Measurements from ENCODE around the gene LRP8.
A peak's percentile ranks its signal among the peaks of the same experiment; 100 is the strongest.

The LRP8 gene

DNA sequence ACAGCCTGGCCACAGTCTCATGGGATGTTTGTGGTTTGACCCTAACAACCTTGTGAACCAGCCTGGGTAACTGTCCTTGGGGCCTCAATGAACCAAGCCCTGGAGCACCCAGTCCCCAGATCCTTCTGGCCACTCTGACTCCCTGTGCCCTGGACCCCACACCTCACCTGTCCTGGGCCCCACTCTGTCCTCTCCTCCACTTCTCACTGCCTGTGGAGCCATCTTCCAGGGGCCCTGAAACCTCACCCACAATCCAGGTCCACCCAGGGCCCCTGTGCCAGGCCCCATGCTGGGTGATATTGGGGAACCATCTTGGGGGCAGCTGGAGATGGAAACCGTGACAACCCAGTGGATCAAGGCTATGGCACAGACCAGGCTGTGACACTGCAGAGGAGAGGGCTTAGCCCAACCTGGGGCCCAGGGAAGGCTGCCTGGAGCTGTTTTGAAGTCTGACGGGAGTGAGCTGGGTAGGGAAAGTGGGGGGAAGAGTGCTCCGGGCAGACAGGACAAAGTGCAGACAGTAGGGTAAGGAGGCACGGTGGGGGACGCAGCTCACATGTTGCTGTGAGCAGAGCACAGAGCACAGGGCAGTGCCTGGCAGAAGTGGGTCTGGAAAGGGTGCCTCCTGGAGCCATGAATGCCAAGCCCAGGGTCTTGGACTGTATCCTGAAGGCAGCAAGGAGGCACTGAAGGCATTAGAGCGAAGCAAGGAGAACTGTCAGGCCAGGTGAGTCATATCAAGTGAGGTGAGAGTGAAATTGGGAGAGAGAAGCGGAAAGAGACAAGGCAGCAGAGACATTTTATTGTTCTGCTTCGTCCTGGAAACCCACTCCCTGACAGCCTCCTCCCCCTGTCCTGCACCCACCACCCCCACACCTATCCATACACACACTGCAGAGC, 12.1 kb upstream of the LRP8 start:
- DNase-seq, result no peak

DNA sequence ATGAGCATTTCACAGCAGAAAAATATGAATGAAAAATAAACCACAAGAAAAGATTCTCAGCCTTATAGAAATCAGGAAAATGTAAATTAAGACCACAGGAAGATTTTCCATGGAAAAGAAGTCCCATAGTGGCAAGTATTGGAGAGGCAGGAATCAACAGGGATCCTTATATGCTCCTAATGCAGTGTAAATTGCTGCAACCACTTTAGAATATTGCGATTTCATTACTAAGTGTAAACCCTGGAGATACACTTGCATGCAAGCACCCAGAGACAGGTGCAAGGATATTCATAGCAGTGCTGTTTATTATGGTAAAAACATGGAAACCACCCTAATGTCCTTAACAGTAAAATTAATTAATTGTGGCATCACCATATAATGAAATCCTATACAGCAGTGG, 10.6 kb upstream of the LRP8 start:
- no peak for DNase-seq

DNA sequence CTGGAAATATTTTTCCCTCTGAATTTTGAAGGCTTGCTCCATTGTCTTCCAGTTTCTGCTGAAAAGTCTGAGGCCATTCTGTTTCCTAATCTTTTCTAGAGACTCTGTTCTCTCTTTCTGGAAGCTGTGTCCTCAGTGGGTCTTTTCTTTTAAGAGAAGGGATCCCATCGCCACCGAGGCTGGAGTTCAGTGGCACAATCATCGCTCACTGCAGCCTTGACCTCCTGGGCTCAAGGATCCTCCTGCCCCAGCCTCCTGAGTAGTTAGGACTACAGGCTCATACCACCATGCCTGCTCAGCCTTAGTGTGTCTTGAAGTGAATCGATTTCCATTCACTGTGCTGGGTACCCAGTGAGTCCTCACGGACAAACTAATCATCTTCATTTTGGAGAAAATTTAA, 9.6 kb upstream of the LRP8 start:
- no peak for DNase-seq

DNA sequence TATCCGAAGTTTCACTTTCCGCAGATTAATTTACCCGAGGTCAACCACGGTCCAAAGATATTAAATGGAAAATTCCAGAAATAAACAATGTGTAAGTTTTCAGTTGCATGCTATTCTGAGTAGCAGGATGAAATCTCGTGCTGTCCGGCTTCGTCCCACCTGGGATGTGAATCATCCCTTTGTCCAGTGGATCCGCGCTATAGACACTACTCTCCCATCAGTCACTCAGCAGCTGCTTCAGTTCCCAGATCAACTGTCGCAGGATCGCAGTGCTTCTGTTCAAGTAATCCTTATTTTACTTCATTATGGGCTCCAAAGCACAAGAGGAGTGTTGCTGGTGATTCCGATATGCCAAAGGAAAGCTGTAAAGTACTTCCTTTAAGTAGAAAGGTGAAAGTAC, 8.3 kb upstream of the LRP8 start:
- no peak for DNase-seq

DNA sequence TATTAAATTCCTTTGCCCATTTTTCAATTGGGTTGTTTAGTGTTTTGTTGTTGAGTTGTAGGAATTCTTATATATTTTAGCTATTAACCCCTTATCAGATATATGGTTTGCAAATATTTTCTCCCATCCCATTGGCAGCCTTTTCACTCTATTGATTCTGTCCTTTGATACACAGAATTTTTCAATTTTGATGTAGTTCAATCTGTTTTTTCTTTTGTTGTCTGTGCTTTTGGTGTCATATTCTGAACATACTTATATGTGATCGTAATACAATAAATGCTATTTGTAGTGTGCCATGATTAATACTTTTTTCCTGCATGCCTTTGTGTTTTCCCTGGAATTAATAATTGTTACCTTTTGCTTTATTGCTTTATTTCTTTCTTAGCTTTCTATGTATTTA, 7.8 kb upstream of the LRP8 start:
- DNase-seq, result no peak

DNA sequence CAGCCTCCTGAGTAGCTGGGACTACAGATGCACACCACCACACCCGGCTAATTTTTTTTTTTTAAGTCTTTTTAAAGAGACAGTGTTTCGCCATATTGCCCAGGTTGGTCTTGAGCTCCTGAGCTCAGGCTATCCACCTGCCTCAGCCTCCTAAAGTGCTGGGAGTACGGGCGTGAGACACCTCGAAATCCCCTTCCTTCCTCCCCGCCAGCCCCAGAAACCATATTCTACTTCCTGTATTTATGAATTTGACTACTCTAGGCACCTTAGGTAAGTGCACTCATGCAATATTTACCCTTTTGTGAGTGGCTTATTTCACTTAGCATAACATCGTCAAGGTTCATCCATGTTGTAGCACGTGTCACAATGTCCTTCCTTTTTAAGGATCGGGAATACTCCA, 6.9 kb upstream of the LRP8 start:
- no peak for DNase-seq

DNA sequence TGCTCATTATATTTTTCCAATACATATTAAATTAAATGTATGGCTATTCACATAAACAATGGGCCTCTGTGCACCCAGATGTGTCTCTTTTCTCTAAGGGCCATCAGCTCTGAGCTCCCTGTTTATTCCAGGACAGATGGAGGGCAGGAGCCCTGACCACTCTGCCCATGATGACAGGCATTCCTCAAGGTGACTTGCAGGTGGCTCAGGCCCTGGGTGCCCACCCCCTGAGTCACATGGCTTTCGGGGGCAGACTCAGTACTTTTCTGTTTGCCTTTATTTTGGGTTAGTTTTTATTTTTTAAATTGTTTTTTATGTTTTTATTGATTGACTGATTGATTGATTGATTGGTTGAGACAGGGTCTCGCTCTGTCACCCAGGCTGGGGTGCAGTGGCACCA, 6.4 kb upstream of the LRP8 start:
- DNase-seq, result no peak

DNA sequence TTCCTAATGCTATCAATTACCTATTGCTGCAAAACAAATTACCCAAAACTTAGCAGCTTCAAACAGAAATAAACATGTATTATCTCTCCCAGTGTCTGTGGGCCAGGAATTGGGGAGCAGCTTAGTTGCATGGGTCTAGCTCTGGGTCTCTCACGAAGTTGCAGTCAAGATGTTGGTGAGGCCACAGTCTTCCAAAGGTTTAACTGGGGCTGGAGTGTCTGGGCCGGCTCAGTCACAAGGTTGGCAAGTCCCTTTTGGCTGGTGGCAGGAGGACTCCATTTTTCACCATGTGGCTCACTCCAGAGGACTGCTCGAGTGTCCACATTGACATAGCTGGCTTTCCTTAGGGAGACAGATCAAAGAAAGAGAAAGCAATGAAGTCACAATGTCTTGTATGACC, 5.0 kb upstream of the LRP8 start:
- no peak for DNase-seq

DNA sequence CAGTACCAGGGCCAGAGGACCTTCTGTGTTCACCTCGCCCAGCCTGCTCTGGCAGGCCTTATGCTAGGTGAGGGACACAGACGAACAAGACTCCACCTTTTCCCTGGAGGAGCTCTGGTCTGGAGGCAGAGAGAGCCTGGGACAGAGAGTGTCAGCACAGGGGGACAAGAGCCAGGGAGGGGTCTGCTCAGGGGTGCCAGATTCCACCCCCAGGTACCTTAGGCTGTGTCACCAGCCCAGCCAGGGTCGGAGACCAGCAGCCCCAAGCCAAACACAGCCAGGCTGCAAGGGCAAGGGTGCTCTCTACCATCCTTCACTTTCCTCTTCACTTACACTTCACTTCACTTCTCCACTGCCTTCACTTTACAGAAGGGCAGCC, 4.3 kb upstream of the LRP8 start:
- no peak for DNase-seq

DNA sequence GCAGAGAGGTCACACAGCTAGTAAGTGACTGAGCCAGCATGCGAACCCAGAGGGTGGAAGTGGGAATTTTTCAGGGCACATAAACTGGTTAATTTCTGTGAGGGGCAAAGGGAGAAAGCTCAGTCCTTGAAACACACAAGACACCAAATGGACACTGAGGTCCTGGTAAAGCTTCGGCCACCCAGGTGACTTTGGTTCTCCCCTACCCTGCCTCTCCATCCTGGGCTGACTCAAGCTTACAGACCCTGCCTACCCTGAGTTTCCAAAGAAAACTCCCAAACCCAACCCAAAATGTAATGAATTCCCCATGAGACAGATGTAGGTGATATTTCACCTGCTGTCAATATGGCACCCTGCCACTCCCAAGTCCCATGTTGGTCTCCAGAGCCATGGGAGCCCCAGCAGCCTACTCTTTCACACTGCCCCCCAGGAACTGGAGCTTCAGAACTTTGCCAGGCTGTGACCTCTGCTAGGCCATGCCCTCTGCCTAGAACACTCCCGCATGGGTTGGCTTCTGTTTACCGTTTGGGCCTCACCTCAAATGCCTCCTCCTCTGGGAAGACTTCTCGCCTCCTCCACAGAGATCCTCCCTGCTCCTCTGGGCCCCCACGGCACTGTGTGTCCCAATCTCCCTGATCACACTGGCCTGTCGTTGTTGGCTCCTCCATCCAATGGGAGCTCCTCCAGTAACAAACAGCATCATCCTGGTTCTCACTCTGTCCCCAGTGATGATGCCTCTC, 3.7 kb upstream of the LRP8 start:
- no peak for DNase-seq

DNA sequence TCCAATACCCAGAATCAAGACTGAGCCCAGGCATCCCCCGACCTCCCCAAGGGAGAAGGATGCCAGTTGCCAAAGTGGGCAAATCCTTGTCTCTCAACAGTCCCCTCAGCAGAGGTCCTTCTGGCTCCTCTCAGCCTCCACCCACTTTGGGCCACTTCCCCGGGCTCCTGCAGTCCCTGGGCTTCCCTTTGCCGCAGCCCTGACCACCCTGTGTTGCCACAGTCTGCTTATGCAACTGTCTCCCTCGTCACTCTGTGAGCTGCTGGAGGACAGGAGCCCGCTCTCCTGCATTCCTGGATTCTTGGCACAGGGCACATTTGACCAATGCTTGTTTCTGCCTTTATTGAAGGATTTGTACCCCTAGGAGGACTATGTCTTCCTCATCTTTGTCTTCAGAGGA, 2.9 kb upstream of the LRP8 start:
- DNase-seq, result no peak

DNA sequence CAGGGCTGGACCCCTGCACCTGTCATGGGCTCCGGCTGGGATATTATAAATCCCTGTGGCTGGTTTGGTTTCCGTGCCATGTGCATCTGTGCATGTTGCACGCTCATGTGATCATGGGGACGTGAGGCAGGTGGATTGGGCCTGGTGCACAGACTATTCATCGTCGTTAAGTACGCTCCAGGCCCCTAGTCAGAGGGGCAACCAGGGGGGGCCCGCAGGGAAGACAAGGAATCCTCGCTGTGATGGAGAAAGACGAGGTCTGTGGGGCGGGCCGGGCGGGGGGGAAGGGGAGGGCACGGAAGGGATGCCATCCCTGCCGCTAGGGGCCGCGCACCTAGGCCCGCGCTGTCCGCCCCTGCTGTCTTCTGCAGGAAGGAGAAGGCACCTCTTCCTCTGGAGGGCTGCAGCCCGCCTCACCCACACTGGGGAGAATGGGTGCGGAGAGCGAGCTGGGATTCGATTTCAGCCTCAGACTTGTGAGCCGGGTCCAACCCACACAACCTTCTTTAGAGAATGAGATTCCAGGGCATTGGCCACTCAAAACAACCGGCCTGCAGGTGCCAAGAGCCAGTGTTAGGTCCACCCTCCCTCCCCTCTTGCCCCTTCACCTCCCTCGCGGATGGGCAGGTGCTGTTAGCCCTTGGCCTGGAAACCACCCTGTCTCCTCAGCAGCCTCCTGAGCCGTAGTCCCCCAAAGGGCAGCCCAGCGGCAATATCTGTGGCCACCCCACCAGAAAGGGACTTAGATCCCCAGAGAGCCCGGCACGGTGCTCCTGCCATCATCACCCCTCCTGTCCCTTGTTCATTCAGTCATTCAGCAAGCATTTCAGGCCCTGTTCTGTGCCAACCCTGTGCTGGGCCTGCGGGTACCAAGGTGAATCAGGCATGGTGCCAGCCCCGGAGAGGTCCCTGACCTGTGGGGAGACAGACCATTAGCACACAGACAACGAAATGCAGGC, 950 bp upstream of the LRP8 start:
- DNase-seq, result no peak

DNA sequence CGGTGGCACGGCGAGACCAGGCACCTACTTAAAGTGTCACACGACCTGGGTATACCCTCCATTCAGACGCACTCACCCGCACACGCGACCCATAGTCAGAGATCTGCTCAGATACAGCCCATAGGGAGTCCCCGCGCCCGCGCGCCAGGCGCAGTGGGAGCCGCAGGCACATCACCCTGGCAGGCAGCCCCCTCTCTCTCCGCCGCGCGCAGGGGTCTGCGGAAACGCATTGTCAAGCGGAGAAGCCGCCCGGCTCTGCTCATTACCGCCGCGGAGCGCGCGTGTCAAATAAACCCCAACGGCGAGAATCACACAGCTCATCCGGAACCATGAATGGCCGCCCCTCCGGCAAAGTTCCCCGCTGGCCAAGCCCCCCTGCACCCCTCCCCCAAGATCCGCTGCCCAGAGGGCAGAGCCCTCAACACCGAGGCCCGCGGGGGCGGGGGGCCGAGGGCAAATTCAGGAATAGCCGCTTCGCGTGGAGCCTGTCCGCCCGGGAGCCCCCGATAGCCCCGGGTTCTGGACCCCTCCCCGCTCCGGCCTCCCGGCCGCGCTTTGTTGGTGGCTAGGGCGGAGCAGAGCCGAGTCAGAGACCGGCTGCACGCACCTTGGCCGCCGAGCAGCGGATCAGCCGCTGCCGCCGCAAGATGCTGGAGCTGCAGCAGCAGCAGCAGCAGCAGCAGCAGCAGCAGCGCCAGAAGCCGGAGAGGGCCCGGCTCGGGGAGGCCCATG, 522 bp downstream of the LRP8 start:
- peak; percentile 66 for DNase-seq

DNA sequence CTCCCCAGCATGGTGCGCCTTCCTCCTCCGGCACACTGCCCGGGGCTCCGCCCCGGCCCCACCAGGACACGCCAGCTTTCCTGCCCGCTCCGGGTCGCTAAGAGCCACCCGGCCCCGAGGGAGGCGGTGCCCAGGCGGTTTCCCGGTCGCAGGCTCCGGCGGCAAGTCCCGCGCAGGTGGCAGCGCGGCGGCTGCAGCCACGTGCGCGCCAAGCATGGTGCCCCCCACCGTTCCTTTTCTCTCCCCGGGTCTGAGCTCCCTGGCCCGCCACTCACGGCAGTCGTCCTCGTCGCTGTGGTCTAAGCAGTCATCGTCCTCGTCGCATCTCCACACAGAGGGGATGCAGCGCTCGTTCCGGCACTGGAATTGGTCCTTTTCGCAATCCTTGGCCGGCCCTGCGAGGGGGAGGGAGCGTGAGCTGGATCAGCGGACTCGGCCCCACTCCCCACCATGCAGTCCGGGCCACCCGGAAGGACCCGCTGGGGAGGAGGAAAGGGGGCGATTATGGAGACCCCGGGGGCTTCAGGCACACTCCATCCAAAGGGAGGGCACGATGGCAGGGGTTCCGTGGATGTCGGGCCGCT, 1.2 kb downstream of the LRP8 start:
- peak; percentile 68 for DNase-seq

DNA sequence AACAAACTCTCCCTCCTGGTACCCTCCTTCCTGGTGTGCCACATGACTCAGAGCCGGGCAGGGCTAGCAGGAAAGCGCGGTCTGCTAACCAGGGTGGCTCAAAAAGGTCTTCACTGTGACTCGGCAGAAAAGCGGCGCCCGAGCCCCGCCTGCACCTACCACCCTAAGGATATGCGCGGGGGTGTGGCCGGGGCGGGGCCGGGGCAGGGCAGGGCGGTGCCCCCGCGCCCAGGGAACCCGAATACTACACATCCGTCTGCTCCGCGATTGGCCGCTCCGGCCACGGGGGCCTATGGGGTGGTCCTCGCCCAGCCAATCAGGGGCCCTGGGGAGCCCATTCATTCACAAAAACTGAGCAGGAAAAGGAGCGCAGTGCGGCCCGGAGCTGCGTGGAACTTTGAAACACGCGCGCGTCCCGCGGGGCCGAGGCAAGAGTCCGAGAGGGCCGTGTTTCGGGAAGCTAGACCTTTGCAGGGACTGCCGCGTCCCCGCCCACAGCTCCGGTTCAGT, 1.7 kb downstream of the LRP8 start:
- DNase-seq, result peak; percentile 98

DNA sequence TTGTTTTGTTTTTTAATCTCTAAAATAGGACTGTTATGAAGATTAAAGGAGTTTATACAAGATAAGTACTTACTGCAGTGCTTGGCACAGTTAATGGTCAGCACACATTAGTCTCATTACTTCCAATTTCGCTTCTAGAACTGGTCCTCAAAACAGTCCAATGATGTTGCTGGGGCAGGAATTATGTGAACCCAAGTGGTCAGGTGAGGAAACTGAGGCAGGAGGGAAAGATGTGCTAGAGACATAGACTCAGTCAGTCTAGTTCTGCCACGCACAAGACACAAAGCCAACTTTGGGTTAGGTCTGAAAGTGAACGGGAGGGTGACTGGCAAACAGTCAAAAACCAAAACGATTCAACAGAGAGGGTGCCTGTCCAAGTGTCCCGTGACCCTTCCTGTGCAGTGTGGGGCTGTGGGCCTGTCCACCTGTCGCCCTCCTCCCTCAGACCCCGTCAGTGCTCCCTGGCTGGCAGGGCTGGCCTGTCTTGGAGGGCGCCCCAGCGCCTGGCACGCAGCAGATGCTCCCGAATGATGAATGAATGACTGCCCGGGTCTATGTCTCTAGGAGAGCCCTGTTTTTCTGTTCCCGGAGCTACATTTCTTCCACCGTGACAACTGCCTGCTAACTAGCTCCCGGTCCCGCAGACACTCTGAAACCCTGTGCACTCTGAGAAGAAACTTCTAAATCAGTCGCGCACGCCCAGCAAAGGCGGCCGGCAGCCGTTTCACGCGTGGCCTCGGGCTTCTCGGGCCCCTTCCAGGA, 2.4 kb downstream of the LRP8 start:
- no peak for DNase-seq

DNA sequence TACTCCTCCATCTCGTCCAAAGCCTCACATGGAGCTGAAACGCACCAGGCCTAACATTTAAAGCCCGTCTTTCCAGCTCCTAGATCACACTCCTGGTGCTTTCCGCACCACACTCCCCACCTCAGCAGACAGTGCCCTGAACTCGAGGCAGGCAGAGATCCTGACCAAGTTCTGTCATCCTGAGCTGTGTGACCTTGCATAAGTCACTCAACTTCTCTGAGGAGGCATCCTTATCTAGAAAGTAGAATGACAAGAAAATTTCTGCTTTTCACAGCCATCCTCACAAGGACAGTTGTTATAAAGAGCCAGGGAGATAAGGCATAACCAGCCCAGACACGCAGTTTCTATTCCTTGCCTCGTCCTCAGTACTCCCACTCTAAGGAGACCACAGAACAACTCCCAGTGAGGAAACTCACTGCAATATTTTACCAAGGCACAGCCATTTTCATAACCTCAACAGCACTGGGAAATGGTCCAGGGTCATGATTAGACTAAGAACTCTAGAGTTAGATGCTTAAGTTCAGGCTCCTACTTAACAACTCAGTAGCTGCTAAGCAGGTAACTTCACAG, 3.1 kb downstream of the LRP8 start:
- peak; percentile 88 for DNase-seq

DNA sequence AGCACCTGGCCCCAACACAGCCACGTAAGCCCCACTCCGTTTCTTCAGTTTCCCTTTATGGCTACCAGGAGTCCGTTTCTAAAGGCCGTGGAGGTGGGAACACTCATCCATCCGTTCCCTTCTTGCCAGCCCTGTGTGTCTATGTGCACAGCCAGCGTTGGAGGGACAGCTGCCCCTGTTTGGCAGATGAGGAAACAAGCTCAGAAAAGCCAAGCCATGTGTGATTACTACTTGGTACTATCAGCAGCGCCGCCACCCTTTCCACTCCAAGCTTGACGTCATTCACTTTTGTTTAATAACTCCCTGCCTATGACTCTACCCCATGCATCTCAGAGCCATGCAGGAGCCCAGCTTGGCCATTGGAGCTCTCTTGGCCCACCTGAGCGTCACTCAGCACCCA, 3.5 kb downstream of the LRP8 start:
- DNase-seq, result no peak

DNA sequence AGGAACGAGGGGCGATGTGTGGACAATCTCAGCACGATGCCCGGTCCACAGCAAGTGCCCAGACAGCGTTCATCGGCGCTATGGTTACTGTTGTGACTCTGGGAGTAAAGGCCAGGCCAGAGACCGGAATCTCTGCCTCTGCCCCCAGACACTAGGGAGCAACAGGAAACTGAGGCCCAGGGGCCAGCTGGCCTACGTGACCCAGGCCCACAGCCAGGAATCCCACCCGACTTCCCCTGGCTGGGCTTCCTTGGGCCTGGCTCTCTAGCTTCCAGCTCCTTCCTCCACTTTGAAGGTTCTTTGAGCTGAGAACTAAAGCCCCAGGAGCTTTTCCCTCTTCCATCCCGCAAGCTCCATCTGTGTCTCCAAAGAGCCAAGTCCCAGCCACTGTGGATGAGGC, 4.6 kb downstream of the LRP8 start:
- DNase-seq, result no peak

DNA sequence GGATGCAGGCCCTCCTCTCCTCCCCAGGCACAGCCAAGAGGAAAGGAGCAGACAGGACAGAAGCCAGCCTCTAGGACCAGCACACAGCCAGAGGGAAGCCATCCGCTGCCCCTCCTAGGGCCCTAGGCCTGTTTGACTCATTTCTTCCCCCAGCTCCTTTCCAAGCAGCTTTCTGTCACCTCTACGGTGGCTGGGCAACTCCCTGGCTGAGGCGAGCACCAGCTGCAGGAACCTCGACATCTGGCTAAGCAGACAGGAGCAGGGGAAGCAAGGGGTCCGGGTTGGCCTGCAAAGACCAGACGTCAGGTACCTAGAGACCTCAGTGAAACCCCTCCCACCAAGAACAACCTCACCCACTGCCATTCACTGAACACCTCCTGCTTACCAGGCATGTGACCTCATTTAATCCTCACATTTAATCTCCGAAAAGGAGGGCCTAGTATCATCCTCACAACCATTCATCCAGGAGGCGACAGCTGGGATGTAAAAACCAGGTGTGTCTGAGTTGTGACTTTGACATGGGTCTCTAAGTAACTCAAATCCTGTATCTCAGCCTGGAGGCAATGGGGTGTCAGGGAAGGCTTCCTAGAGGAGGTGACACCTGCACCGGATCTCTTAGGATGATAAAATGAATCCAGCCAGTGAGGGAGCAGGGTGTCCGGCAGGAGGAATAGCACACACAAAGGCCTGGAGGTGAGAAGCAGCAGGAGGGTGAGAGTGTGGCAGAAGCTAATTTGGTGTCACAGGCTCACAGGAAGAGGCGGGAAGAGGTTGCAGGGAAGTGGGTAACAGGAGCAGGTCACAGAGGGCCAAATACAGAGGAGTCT, 5.9 kb downstream of the LRP8 start:
- no peak for DNase-seq

Measured in OCI-M1 (cell line).